LNCaP clone FGC (cell line): ENCODE measurements around the gene MRM3.
A peak's percentile ranks its signal among the peaks of the same experiment; 100 is the strongest.
"Not testable (repeated sequence)": the region's sequence is repeated elsewhere in the genome, so short reads cannot be mapped to it uniquely, and the experiment has no call there.

Experiments used
- DNase-seq: peaks from one replicate; pipeline ENCODE4 v3.0.0-alpha.2; 2011; ENCODE audit warnings: low read depth
- H3K4me3 ChIP-seq: 2 replicates; pipeline ENCODE4 v1.5.1; 2011; ENCODE audit warnings: mild to moderate bottlenecking, low read depth, low read length, control low read depth
- CTCF ChIP-seq: IDR thresholded peaks from 2 replicates; pipeline ENCODE4 v1.5.1; 2012; ENCODE audit warnings: mild to moderate bottlenecking; ENCODE audit not compliant: control insufficient read depth, insufficient read depth; ENCODE audit errors: extremely low read depth

MRM3 gene

GRCh38 chr17:750431-751037 lies 31.6 kb upstream of the MRM3 start:
- DNase-seq: no peak
- TF ChIP-seq CTCF: no peak
- H3K4me3 ChIP-seq: peak overlapping the region; percentile 86

- H3K4me3 ChIP-seq: peak overlapping the region; percentile 86
- no peak for DNase-seq
- no peak for TF ChIP-seq CTCF
Observed at GRCh38 chr17:751269-752001, 30.7 kb upstream of the MRM3 start.

DNA sequence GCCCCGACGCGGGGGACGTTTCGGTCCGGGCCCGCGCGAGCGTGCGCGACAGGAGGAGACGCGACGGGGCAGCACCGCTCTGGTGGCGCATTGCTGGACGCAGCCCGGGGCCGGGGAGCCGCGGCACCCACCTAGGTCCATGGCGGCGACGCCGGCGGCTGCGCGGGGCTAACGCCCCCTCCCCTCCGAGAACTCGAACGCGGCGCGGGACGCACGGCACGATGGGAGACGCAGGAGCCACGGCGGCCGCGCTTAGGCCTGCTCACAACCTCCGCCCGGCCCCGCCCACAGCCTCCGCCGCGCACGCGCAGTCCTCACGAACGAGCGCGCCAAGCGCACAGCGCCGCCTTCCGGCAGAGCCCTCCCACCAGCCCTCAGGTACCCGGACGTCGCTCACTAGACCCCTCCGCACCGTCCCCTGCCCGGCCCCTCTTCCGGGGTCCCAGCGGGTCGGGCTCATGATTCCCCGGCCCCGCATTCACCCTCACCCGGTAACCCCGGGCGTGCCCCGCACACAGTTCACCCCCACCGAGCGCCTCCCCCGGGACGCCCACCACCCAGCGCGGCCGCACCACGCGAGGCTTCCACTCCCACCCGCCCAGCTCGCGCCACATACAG lies 30.0 kb upstream of the MRM3 start, which contains the start of gene GEMIN4:
GEMIN4 (minus strand) TSS at position 263 of the 618 bp plus-strand sequence; CDS start at position 141, 122 bp downstream.
- H3K4me3 ChIP-seq: peak within 1 kb of the TSS; percentile 86
- DNase-seq: peak; percentile 54
- peak; percentile 92 for TF ChIP-seq CTCF

GRCh38 chr17:752620-753219 lies 29.4 kb upstream of the MRM3 start:
- TF ChIP-seq CTCF: no peak
- peak; percentile 42 for DNase-seq
- peak overlapping the region; percentile 86 for H3K4me3 ChIP-seq

- no peak for TF ChIP-seq CTCF
Observed at GRCh38 chr17:753418-753817, 28.7 kb upstream of the MRM3 start.

GRCh38 chr17:755319-755961 lies 26.7 kb upstream of the MRM3 start:
- DNase-seq: not testable (repeated sequence)

More at GRCh38 chr17:753418-753817, 28.7 kb upstream of the MRM3 start:
- DNase-seq: no peak
- no peak overlapping the region for H3K4me3 ChIP-seq

DNA sequence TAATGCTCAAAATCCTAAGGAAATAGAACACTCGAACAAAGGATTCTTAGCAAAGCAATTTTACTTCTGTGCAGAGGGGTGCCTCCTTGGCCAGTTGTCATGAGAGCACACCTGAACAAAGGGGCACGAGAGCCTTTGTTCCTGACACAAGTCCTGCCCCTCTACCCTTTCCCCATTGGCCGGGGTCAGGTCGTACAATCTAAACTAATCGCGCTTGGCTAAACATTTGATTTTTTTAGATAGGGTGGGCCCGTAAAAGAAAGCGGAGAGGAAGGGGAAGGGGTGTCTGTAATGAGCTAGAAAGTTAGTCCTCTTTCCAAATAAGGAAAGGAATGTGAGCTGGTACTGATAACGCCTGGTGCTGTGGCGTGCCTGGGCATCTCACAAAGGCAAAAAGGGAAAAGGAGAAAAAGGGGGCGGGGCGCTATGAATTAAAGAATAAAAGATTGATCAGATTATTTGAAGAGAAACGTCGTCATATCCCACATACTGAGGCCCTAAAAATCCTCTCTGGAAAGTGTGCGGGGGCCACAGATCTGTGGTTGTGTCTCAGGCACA lies 26.1 kb upstream of the MRM3 start:
- DNase-seq, H3K4me3 ChIP-seq: not testable (repeated sequence)

More at GRCh38 chr17:755319-755961, 26.7 kb upstream of the MRM3 start:
- not testable (repeated sequence) for H3K4me3 ChIP-seq
